Right renal cortex interstitium (tissue), 3 donors: ENCODE results near the gene ZNF785. TPM values are rescaled to one million over a fixed set of nuclear protein-coding genes. Genes with fewer than 3 reads are reported as not detected.
"Not testable (repeated sequence)": the region's sequence is repeated elsewhere in the genome, so short reads cannot be mapped to it uniquely, and the experiment has no call there.

Experiments used
- DNase-seq, 3 donors: peaks; one replicate each; pipeline ENCODE4 v3.0.0-alpha.2; 2013; ENCODE audit warnings: low read depth in 3 of 3, low spot score in 2 of 3
- polyA plus RNA-seq, 3 donors: library from polyadenylated mRNA; unstranded; fragments of 120-200 nt; gene quantifications; one replicate each; pipeline ENCODE4 v1.2.1, GENCODE V29; 2013; ENCODE audit not compliant: insufficient read length in 3 of 3

ZNF785 gene
- 10 to 100 TPM; 17.0 to 18.5 (median 17.9) TPM for polyA plus RNA-seq

GRCh38 chr16:30585400-30586191 lies at the start of gene ZNF785:
ZNF785 (minus strand) TSS chr16:30585697; CDS start chr16:30585611, 86 bp downstream.
- DNase-seq, result peak; percentile 95 to 100 (median 98)

- DNase-seq, result no peak
Measured at GRCh38 chr16:30633526-30633925, 48.0 kb upstream of the ZNF785 start.

GRCh38 chr16:30632454-30632853 lies 47.0 kb upstream of the ZNF785 start:
- DNase-seq, result not testable (repeated sequence)

- peak in 1 of 3 donors; percentile 85 for DNase-seq
Measured at GRCh38 chr16:30628628-30629540, 43.4 kb upstream of the ZNF785 start.

GRCh38 chr16:30626236-30626635 lies 40.7 kb upstream of the ZNF785 start:
- DNase-seq, result no peak

GRCh38 chr16:30623536-30624283 lies 38.2 kb upstream of the ZNF785 start:
- DNase-seq, result no peak

GRCh38 chr16:30622455-30623032 lies 37.0 kb upstream of the ZNF785 start:
- DNase-seq, result no peak

GRCh38 chr16:30621765-30622164 lies 36.3 kb upstream of the ZNF785 start:
- no peak for DNase-seq

GRCh38 chr16:30620169-30620568 lies 34.7 kb upstream of the ZNF785 start:
- no peak for DNase-seq

- no peak for DNase-seq
Measured at GRCh38 chr16:30619638-30620037, 34.1 kb upstream of the ZNF785 start.

- DNase-seq, result no peak
Measured at GRCh38 chr16:30619202-30619601, 33.7 kb upstream of the ZNF785 start.

- DNase-seq, result no peak
Measured at GRCh38 chr16:30615358-30616091, 30.0 kb upstream of the ZNF785 start.

GRCh38 chr16:30609926-30610839 lies 24.7 kb upstream of the ZNF785 start, which contains the start of gene ZNF689:
ZNF689 (minus strand) TSS chr16:30610389; CDS start chr16:30610041, 348 bp downstream.
- DNase-seq, result peak; percentile 98 to 99 (median 99)

GRCh38 chr16:30609002-30609925 lies 23.8 kb upstream of the ZNF785 start:
- no peak for DNase-seq

GRCh38 chr16:30606004-30606403 lies 20.5 kb upstream of the ZNF785 start:
- DNase-seq, result no peak

- DNase-seq, result no peak
Measured at GRCh38 chr16:30605158-30605557, 19.7 kb upstream of the ZNF785 start.

- DNase-seq, result no peak
Measured at GRCh38 chr16:30604316-30604947, 18.9 kb upstream of the ZNF785 start.
